Naive thymus-derived CD4-positive, alpha-beta T cell (primary cell): Measurements from ENCODE around the gene FBXO31. TPM values are rescaled to one million over a fixed set of nuclear protein-coding genes. Genes with fewer than 3 reads are reported as not detected.

ENCODE experiments used
- ATAC-seq: fragments of 150-1000 bp; cut with Tn5 transposase; 2 replicates; pipeline ENCODE4 v1.10.0; 2021; ENCODE audit warnings: mild to moderate bottlenecking, moderate library complexity
- CTCF ChIA-PET: fragments of 350-600 bp; sonication (Branson Sonifier 250); formaldehyde crosslinking; loops from one replicate; lab custom pipeline; 2021; ENCODE audit warnings: antibody characterized with exemption; lab: Charles Lee
- POLR2A ChIA-PET: fragments of 350-600 bp; sonication (Branson Sonifier 250); formaldehyde crosslinking; loops from one replicate; lab custom pipeline; 2021; ENCODE audit warnings: antibody characterized with exemption, inconsistent platforms; lab: Charles Lee
- DNase-seq, 9 donors: peaks; one replicate each; pipeline versions ENCODE4 v3.0.0 to v3.0.0-alpha.2; 2020 to 2022; ENCODE audit warnings: mixed read lengths in 1 of 9
- H3K27ac ChIP-seq: one replicate; pipeline ENCODE4 v1.7.0; 2013; ENCODE audit warnings: mild to moderate bottlenecking, low read depth, low read length, moderate library complexity
- H3K27me3 ChIP-seq, 2 donors: one replicate each; pipeline ENCODE4 v1.7.0; 2013; ENCODE audit warnings: low read length in 2 of 2, mild to moderate bottlenecking in 2 of 2, moderate library complexity in 2 of 2; ENCODE audit not compliant: control insufficient read depth in 2 of 2, insufficient read depth in 2 of 2
- H3K36me3 ChIP-seq, 3 experiments: 1 replicate in 2 of 3; 2 replicates in 1 of 3; pipeline ENCODE4 v1.7.0; 2013; ENCODE audit warnings: low read length in 3 of 3, mild to moderate bottlenecking in 3 of 3, moderate library complexity in 1 of 3; ENCODE audit not compliant: insufficient read depth in 3 of 3, control insufficient read depth in 2 of 3
- H3K4me1 ChIP-seq, 2 donors: one replicate each; pipeline ENCODE4 v1.7.0; 2013; ENCODE audit warnings: low read length in 2 of 2, mild to moderate bottlenecking in 2 of 2, moderate library complexity in 1 of 2; ENCODE audit not compliant: control insufficient read depth in 2 of 2, insufficient read depth in 2 of 2
- H3K4me3 ChIP-seq: 2 replicates; pipeline ENCODE4 v1.7.0; 2013; ENCODE audit warnings: mild to moderate bottlenecking, low read length
- H3K9me3 ChIP-seq, 3 experiments: 1 replicate in 2 of 3; 2 replicates in 1 of 3; pipeline ENCODE4 v1.7.0; 2013; ENCODE audit warnings: low read length in 3 of 3; ENCODE audit not compliant: control insufficient read depth in 2 of 3
- H3K27ac Mint-ChIP-seq, 9 donors: one replicate each; pipeline ENCODE4 v1.8.0; 2020 to 2022; ENCODE audit warnings: mixed read lengths in 9 of 9, mild to moderate bottlenecking in 8 of 9, moderate library complexity in 5 of 9, inconsistent platforms in 2 of 9
- H3K27me3 Mint-ChIP-seq, 5 donors: one replicate each; pipeline ENCODE4 v1.8.0; 2021 to 2022; ENCODE audit warnings: mixed read lengths in 5 of 5, mild to moderate bottlenecking in 1 of 5
- H3K36me3 Mint-ChIP-seq, 5 donors: one replicate each; pipeline ENCODE4 v1.8.0; 2020 to 2022; ENCODE audit warnings: mixed read lengths in 5 of 5, mild to moderate bottlenecking in 3 of 5, inconsistent platforms in 1 of 5
- H3K4me1 Mint-ChIP-seq, 7 donors: one replicate each; pipeline ENCODE4 v1.8.0; 2020 to 2022; ENCODE audit warnings: mixed read lengths in 7 of 7, mild to moderate bottlenecking in 3 of 7, inconsistent platforms in 1 of 7
- H3K4me3 Mint-ChIP-seq, 10 donors: one replicate each; pipeline ENCODE4 v1.8.0; 2020 to 2022; ENCODE audit warnings: mild to moderate bottlenecking in 10 of 10, mixed read lengths in 10 of 10, moderate library complexity in 6 of 10, inconsistent platforms in 2 of 10
- H3K9me3 Mint-ChIP-seq, 11 donors: one replicate each; pipeline ENCODE4 v1.8.0; 2020 to 2022; ENCODE audit warnings: mixed read lengths in 11 of 11, mild to moderate bottlenecking in 4 of 11, inconsistent platforms in 1 of 11, moderate library complexity in 1 of 11
- intact Hi-C, 2 donors: fragments of 100-400 bp; cut with micrococcal nuclease; formaldehyde crosslinking; loops; one replicate each; pipeline ENCODE4 v1.15.1; 2023
- polyA plus RNA-seq, 2 donors: library from polyadenylated mRNA; unstranded; fragments of 300-500 nt; fragmentation: Illumina TruSeq; gene quantifications; one replicate each; pipeline ENCODE4 v1.2.3, GENCODE V29; 2021
- total RNA-seq, 6 experiments: library from RNA in 5 of 6; stranded (reverse) in 5 of 6; gene quantifications; 1 replicate in 5 of 6; 2 replicates in 1 of 6; pipeline ENCODE4 v1.2.3 and lab custom pipeline; 2021 to 2026

Gene FBXO31
- total and polyA plus RNA-seq, 7 experiments from 2014 or later: 16.8 to 41.9 (median 30.8) TPM

- H3K9me3 Mint-ChIP-seq: no peaks in the 10 kb centered on the region
- Histone ChIP-seq H3K9me3 (no peaks in the 10 kb centered on the region), H3K27ac (no peak overlapping the region), H3K4me3 (no peak overlapping the region), H3K4me1 (no peaks in the 10 kb centered on the region), H3K27me3 (no peaks in the 10 kb centered on the region), H3K36me3 (peaks cover 0 to 26% (median 4%) of the 10 kb centered on the region in 3 experiments)
- DNase-seq: no peak
- CTCF ChIA-PET: no interaction called here
- intact Hi-C loops: no loop called here
- POLR2A ChIA-PET: no interaction called here
- H3K36me3 Mint-ChIP-seq: peaks cover 0 to 25% (median 10%) of the 10 kb centered on the region in 5 donors
- no peak overlapping the region for H3K4me3 Mint-ChIP-seq
- peaks cover 0 to 17% (median 3%) of the 10 kb centered on the region in 7 donors for H3K4me1 Mint-ChIP-seq
- ATAC-seq: no peak
- no peaks in the 10 kb centered on the region for H3K27me3 Mint-ChIP-seq
- H3K27ac Mint-ChIP-seq: no peak overlapping the region
Measured at GRCh38 chr16:87353613-87354012, 30.0 kb downstream of the FBXO31 start.

GRCh38 chr16:87352818-87353217 is 30.8 kb downstream of the FBXO31 start:
- ATAC-seq: no peak
- CTCF ChIA-PET: no interaction called here

GRCh38 chr16:87351320-87351698 is 32.3 kb downstream of the FBXO31 start:
- no peaks in the 10 kb centered on the region for H3K27me3 Mint-ChIP-seq
- Histone ChIP-seq H3K4me3 (no peak overlapping the region), H3K9me3 (no peaks in the 10 kb centered on the region), H3K36me3 (peaks cover 0 to 36% (median 2%) of the 10 kb centered on the region in 3 experiments), H3K27me3 (no peaks in the 10 kb centered on the region), H3K4me1 (no peaks in the 10 kb centered on the region), H3K27ac (no peak overlapping the region)
- no peak overlapping the region for H3K27ac Mint-ChIP-seq
- ChIA-PET CTCF (no interaction called here), POLR2A (no interaction called here)
- no peak overlapping the region for H3K4me3 Mint-ChIP-seq
- peaks cover 0 to 17% (median 8%) of the 10 kb centered on the region in 5 donors for H3K36me3 Mint-ChIP-seq
- peaks cover 0 to 16% (median 3%) of the 10 kb centered on the region in 7 donors for H3K4me1 Mint-ChIP-seq
- no peak for ATAC-seq
- DNase-seq: no peak
- H3K9me3 Mint-ChIP-seq: no peaks in the 10 kb centered on the region
- intact Hi-C loops: no loop called here

More at GRCh38 chr16:87352818-87353217, 30.8 kb downstream of the FBXO31 start:
- no peak overlapping the region for H3K4me3 Mint-ChIP-seq
- H3K4me3 ChIP-seq: no peak overlapping the region
- intact Hi-C loops: no loop called here
- DNase-seq: no peak
- no peaks in the 10 kb centered on the region for H3K27me3 Mint-ChIP-seq
- H3K4me1 Mint-ChIP-seq: peaks cover 0 to 17% (median 3%) of the 10 kb centered on the region in 7 donors
- H3K27ac Mint-ChIP-seq: peak overlapping the region in 1 of 9 donors; percentile 56
- H3K27me3 ChIP-seq: no peaks in the 10 kb centered on the region
- POLR2A ChIA-PET: no interaction called here
- no peak overlapping the region for H3K27ac ChIP-seq
- H3K9me3 ChIP-seq: no peaks in the 10 kb centered on the region
- no peaks in the 10 kb centered on the region for H3K9me3 Mint-ChIP-seq
- peaks cover 0 to 26% (median under 1%) of the 10 kb centered on the region in 3 experiments for H3K36me3 ChIP-seq
- no peaks in the 10 kb centered on the region for H3K4me1 ChIP-seq
- H3K36me3 Mint-ChIP-seq: peaks cover 0 to 19% (median 6%) of the 10 kb centered on the region in 5 donors

GRCh38 chr16:87350681-87351319 is 32.8 kb downstream of the FBXO31 start:
- POLR2A ChIA-PET: no interaction called here
- ATAC-seq (no peak), DNase-seq (no peak)
- Histone ChIP-seq H3K9me3 (no peaks in the 10 kb centered on the region), H3K4me3 (no peak overlapping the region), H3K4me1 (peaks cover 0 to 5% of the 10 kb centered on the region in 2 donors), H3K27me3 (no peaks in the 10 kb centered on the region), H3K27ac (no peak overlapping the region), H3K36me3 (peaks cover 0 to 38% (median 7%) of the 10 kb centered on the region in 3 experiments)
- Mint-ChIP-seq H3K36me3 (peaks cover 0 to 20% (median 9%) of the 10 kb centered on the region in 5 donors), H3K9me3 (no peaks in the 10 kb centered on the region), H3K27me3 (no peaks in the 10 kb centered on the region), H3K4me1 (peaks cover 0 to 14% (median 6%) of the 10 kb centered on the region in 7 donors), H3K4me3 (no peak overlapping the region), H3K27ac (peak overlapping the region in 3 of 9 donors; percentile 5 to 76 (median 32))
- CTCF ChIA-PET: no interaction called here
- intact Hi-C loops: no loop called here

GRCh38 chr16:87350031-87350430 is 33.5 kb downstream of the FBXO31 start:
- peaks cover 0 to 38% (median 7%) of the 10 kb centered on the region in 3 experiments for H3K36me3 ChIP-seq
- no peak overlapping the region for H3K4me3 ChIP-seq
- CTCF ChIA-PET: interaction anchor here (0.6 kb wide), 1 partner anchor 23 kb away, joined by 3 read pairs; no protein-coding TSS in a partner anchor
- H3K36me3 Mint-ChIP-seq: peaks cover 0 to 26% (median 13%) of the 10 kb centered on the region in 5 donors
- DNase-seq (no peak), ATAC-seq (no peak)
- H3K27ac Mint-ChIP-seq: peak overlapping the region in 3 of 9 donors; percentile 4 to 68 (median 5)
- POLR2A ChIA-PET: interaction anchor here (0.6 kb wide), 1 partner anchor 39 kb away, joined by 3 read pairs; no protein-coding TSS in a partner anchor
- no peaks in the 10 kb centered on the region for H3K9me3 ChIP-seq
- no peaks in the 10 kb centered on the region for H3K27me3 ChIP-seq
- no peaks in the 10 kb centered on the region for H3K27me3 Mint-ChIP-seq
- H3K4me1 Mint-ChIP-seq: peaks cover 4 to 18% (median 14%) of the 10 kb centered on the region in 7 donors
- peaks cover 0 to 3% (median 0%) of the 10 kb centered on the region in 11 donors for H3K9me3 Mint-ChIP-seq
- no peak overlapping the region for H3K4me3 Mint-ChIP-seq
- H3K27ac ChIP-seq: no peak overlapping the region
- intact Hi-C loops: no loop called here
- H3K4me1 ChIP-seq: peaks cover 0 to 8% of the 10 kb centered on the region in 2 donors

GRCh38 chr16:87348616-87349157 is 34.9 kb downstream of the FBXO31 start:
- peaks cover 0 to 46% (median 7%) of the 10 kb centered on the region in 3 experiments for H3K36me3 ChIP-seq
- H3K4me1 Mint-ChIP-seq: peaks cover 4 to 30% (median 19%) of the 10 kb centered on the region in 7 donors
- H3K9me3 Mint-ChIP-seq: peaks cover 0 to 3% (median 0%) of the 10 kb centered on the region in 11 donors
- H3K36me3 Mint-ChIP-seq: peaks cover 2 to 30% (median 13%) of the 10 kb centered on the region in 5 donors
- H3K27me3 ChIP-seq: no peaks in the 10 kb centered on the region
- CTCF ChIA-PET: no interaction called here
- no peaks in the 10 kb centered on the region for H3K27me3 Mint-ChIP-seq
- H3K4me1 ChIP-seq: peaks cover 5 to 8% of the 10 kb centered on the region in 2 donors
- no peak for ATAC-seq
- H3K4me3 Mint-ChIP-seq: no peak overlapping the region
- no peak overlapping the region for H3K4me3 ChIP-seq
- peak overlapping the region in 5 of 9 donors; percentile 26 to 71 (median 29) for H3K27ac Mint-ChIP-seq
- H3K27ac ChIP-seq: no peak overlapping the region
- POLR2A ChIA-PET: no interaction called here
- no peaks in the 10 kb centered on the region for H3K9me3 ChIP-seq
- DNase-seq: no peak
- intact Hi-C loops: loop anchor here in 1 of 2 donors (5.0 kb wide), 1 partner anchor 34 kb away; the partner anchor contains the start of gene FBXO31
